Umbilical cord (tissue), 2 donors: ENCODE measurements around the gene KRTAP20-1. TPM values are rescaled to one million over a fixed set of nuclear protein-coding genes. Genes with fewer than 3 reads are reported as not detected.

Source experiments
- DNase-seq: peaks from one replicate; pipeline ENCODE4 v3.0.0-alpha.2; 2015; ENCODE audit warnings: low spot score
- total RNA-seq: library from RNA; depleted of rRNA; stranded (reverse); fragments of >200 nt; gene quantifications from one replicate; pipeline ENCODE4 v1.2.3, GENCODE V29; 2014; ENCODE audit warnings: low replicate concordance; ENCODE audit not compliant: insufficient read depth

The KRTAP20-1 gene
- total RNA-seq, 1 donor from 2014 or later = 28.4 TPM

DNA sequence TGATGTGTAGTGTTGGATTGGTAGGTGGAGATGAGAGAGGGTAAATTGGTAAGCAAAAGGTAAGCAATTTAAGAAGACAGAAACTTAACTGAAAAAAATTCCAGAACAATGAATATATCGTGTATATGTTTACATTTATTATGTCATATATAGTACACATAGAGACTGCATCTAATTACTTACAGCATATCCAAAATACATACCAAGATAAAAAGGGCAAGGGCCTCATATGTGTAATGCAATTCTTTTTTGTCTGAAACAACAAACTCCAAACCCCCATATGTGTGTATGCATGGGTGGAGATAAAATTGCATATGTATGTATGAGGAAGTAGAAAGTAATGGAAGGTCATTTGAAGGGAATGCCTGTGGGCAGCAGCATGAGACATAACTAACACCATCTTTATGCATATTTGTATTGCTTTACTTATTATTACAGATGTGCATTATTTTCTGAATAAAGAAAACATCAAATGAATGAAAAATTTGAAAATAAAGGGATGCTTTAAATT is 30.7 kb downstream of the KRTAP20-1 start:
- DNase-seq = no peak

DNA sequence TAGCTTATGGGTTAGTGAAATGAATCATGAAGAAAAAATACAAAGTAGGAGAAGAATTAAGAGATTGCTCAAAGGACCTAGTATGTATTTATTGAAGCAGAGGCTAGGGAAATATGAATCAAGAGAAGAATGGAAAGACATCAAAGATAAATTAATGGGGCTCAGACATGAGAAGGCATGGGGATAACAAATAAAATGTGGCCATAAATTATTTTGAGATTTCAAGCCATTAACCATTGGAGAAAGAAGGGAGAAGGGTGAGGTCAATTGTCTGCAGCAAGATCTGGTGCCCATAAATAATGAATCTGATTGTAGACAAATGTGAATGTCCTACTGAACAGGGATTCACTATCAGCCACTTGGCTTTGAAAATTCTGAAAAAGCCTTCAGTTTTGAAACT is 36.7 kb downstream of the KRTAP20-1 start:
- no peak for DNase-seq

Other genes starting within 250 kb of the KRTAP20-1 start
- gene KRTAP13-2, start 244.2 kb upstream of the KRTAP20-1 start, total RNA-seq = 1.2 TPM
- not detected for gene KRTAP13-1, start 220.4 kb upstream of the KRTAP20-1 start, total RNA-seq
- gene KRTAP13-3, start 190.5 kb upstream of the KRTAP20-1 start, total RNA-seq = not detected
- gene KRTAP13-4, start 186.2 kb upstream of the KRTAP20-1 start, total RNA-seq = 3.4 TPM
- 5.5 TPM for gene KRTAP15-1, start 176.2 kb upstream of the KRTAP20-1 start, total RNA-seq
- not detected for gene KRTAP19-1, start 136.1 kb upstream of the KRTAP20-1 start, total RNA-seq
- 8.2 TPM for gene KRTAP19-2, start 129.0 kb upstream of the KRTAP20-1 start, total RNA-seq
- gene KRTAP19-3, start 124.4 kb upstream of the KRTAP20-1 start, total RNA-seq = not detected
- gene KRTAP19-4, start 119.3 kb upstream of the KRTAP20-1 start, total RNA-seq = not detected
- 13.0 TPM for gene KRTAP19-5, start 114.3 kb upstream of the KRTAP20-1 start, total RNA-seq
- gene KRTAP19-6, start 74.6 kb upstream of the KRTAP20-1 start, total RNA-seq = not detected
- gene KRTAP19-7, start 55.1 kb upstream of the KRTAP20-1 start, total RNA-seq = not detected
- gene KRTAP22-2, start 26.0 kb upstream of the KRTAP20-1 start, total RNA-seq = not detected
- not detected for gene KRTAP6-3, start 24.0 kb upstream of the KRTAP20-1 start, total RNA-seq
- not detected for gene KRTAP6-2, start 17.5 kb upstream of the KRTAP20-1 start, total RNA-seq
- gene KRTAP22-1, start 15.3 kb upstream of the KRTAP20-1 start, total RNA-seq = not detected
- gene KRTAP6-1, start 2.5 kb upstream of the KRTAP20-1 start, total RNA-seq = not detected
- not detected for gene KRTAP20-4, start 4.2 kb downstream of the KRTAP20-1 start, total RNA-seq
- 3.9 TPM for gene KRTAP20-2, start 18.8 kb downstream of the KRTAP20-1 start, total RNA-seq
- not detected for gene KRTAP20-3, start 26.4 kb downstream of the KRTAP20-1 start, total RNA-seq
- gene KRTAP21-3, start 102.4 kb downstream of the KRTAP20-1 start, total RNA-seq = not detected
- gene KRTAP21-2, start 130.8 kb downstream of the KRTAP20-1 start, total RNA-seq = not detected
- not detected for gene KRTAP21-1, start 139.0 kb downstream of the KRTAP20-1 start, total RNA-seq
- not detected for gene KRTAP8-1, start 196.8 kb downstream of the KRTAP20-1 start, total RNA-seq
- 10.1 TPM for gene KRTAP7-1, start 213.3 kb downstream of the KRTAP20-1 start, total RNA-seq